ENCODE data around the gene CPEB4. TPM values are rescaled to one million over a fixed set of nuclear protein-coding genes. Genes with fewer than 3 reads are reported as not detected.

The CPEB4 gene
- total and polyA plus RNA-seq, 2 of the 4 experiments (the other 2 are of a cell fraction) = 7.8 to 22.6 TPM

DNA sequence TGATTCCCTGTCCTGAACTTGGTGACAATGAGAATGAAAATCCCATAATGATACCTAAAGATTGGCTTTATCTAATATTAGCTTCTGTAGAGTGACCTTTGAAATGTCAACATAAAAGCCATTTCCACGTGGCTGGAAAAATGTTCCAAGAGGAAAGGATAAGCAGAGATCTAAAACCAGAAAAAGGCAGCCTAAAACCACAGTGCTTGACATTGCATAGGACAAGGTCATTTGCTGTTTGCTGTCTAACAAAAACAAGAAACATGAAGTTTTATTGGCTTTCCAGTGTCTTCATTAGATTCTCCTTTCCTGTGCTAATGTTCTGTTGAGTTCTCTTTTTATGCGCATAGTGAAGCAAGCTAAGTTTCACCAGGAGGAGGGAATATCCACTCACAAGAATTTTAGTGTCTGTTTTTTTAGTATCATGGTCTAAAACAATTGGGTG, 44.6 kb downstream of the CPEB4 start:
- Histone ChIP-seq H3K4me2 (ENCODE audit: low read depth, low read length) (no peak overlapping the region), H3K56ac (ENCODE audit: extremely low read depth, insufficient read depth, low read length) (no peak overlapping the region), H3K9ac (ENCODE audit: low read depth, low read length) (no peak overlapping the region), H2AFZ (replicated peaks; ENCODE audit: low read length, poor library complexity) (no peak overlapping the region), H3K18ac (ENCODE audit: low read depth, low read length) (no peak overlapping the region), H2BK5ac (ENCODE audit: low read depth, low read length, poor library complexity, severe bottlenecking) (no peak overlapping the region), H3K9me3 (ENCODE audit: control insufficient read depth, insufficient read depth, low read length) (no peaks in the 10 kb centered on the region), H2BK15ac (ENCODE audit: low read depth, low read length) (no peak overlapping the region), H4K8ac (ENCODE audit: low read depth in 2 of 2, low read length in 2 of 2) (no peak overlapping the region), H3K4me1 (ENCODE audit: control insufficient read depth, insufficient read depth, low read length) (no peaks in the 10 kb centered on the region), H3K79me1 (ENCODE audit: low read depth in 1 of 2, low read length in 2 of 2) (peaks cover 20 to 21% of the 10 kb centered on the region in 2 experiments; a peak in 3 of 4 replicates), H2BK20ac (ENCODE audit: low read depth, low read length) (no peak overlapping the region), H4K91ac (ENCODE audit: insufficient read depth, low read depth, low read length) (no peak overlapping the region), H3K4me3 (ENCODE audit: insufficient read depth, low read depth, low read length) (no peak overlapping the region), H3K27me3 (ENCODE audit: control insufficient read depth, insufficient read depth, low read length) (no peaks in the 10 kb centered on the region), H2AK5ac (ENCODE audit: low read depth, low read length) (no peak overlapping the region), H3K14ac (replicated peaks; ENCODE audit: low read depth, low read length) (no peak overlapping the region), H4K5ac (ENCODE audit: low read depth, low read length) (no peak overlapping the region), H2BK120ac (ENCODE audit: low read depth, low read length) (no peak overlapping the region), H3K36me3 (ENCODE audit: control insufficient read depth, insufficient read depth, low read length) (no peaks in the 10 kb centered on the region), H4K20me1 (ENCODE audit: insufficient read depth, low read length) (no peaks in the 10 kb centered on the region), H2AK9ac (replicated peaks; ENCODE audit: low read depth, low read length, poor library complexity) (no peak overlapping the region), H3K9me1 (ENCODE audit: insufficient read depth, low read length) (no peaks in the 10 kb centered on the region), H3K23ac (ENCODE audit: low read depth, low read length) (no peak overlapping the region), H3K4ac (ENCODE audit: low read depth, low read length) (no peak overlapping the region), H3K27ac (ENCODE audit: insufficient read depth, low read length) (no peak overlapping the region)
- BruUV-seq (replicated peaks) = no TSS peak
- ATAC-seq (ENCODE audit: low read depth) (no peak), DNase-seq (no peak)
- CTCF ChIA-PET = interaction anchor here (0.6 to 1.0 kb wide), 3 partner anchors 8 to 624 kb away, joined by 3 to 4 read pairs (median 3); no protein-coding TSS in a partner anchor
- dilution Hi-C loops (cut with HindIII; ENCODE audit: low sequenced_read_pairs, unreplicated experiment) (no loop called here), in situ Hi-C loops (cut with MboI; ENCODE audit: low sequenced_read_pairs) (no loop called here), intact Hi-C loops (cut with micrococcal nuclease) (no loop called here)
- TF ChIP-seq, protein P1, sequence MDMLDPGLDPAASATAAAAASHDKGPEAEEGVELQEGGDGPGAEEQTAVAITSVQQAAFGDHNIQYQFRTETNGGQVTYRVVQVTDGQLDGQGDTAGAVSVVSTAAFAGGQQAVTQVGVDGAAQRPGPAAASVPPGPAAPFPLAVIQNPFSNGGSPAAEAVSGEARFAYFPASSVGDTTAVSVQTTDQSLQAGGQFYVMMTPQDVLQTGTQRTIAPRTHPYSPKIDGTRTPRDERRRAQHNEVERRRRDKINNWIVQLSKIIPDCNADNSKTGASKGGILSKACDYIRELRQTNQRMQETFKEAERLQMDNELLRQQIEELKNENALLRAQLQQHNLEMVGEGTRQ (IDR thresholded peaks at IDR 0.05; ENCODE audit: low read depth, low read length) = no peak
- TF ChIP-seq FOS (IDR thresholded peaks at IDR 0.05; ENCODE audit: low read depth, low read length) (no peak), CHD1 (IDR thresholded peaks at IDR 0.05; ENCODE audit: low read depth, low read length) (no peak), BHLHE40 (IDR thresholded peaks at IDR 0.05; ENCODE audit: low read depth, low read length) (no peak), MAFK (IDR thresholded peaks at IDR 0.05; ENCODE audit: low read depth, low read length) (no peak), NFE2L2 (IDR thresholded peaks at IDR 0.05; ENCODE audit: low read depth, low read length) (no peak)
- POLR2A ChIA-PET (ENCODE audit: unreplicated experiment) = no interaction called here
- WGBS, 2 experiments (ENCODE audit: extremely low coverage in 2 of 2, insufficient read length in 1 of 2) = no CpG with 5 or more reads among the region's 2 CpGs

Data from IMR-90 (cell line).